Measurements from ENCODE around the gene CDHR5.

Gene CDHR5

GRCh38 chr11:638631-639331 is 14.0 kb upstream of the CDHR5 start:
- Mint-ChIP-seq H3K27me3 (peaks cover 28 to 42% of the 10 kb centered on the region in 2 donors), H3K4me1 (peaks cover 10 to 16% of the 10 kb centered on the region in 2 donors), H3K4me3 (peak overlapping the region; percentile 11 to 18), H3K36me3 (peaks cover 12 to 16% of the 10 kb centered on the region in 2 donors), H3K27ac (no peak overlapping the region), H3K9me3 (no peaks in the 10 kb centered on the region)
- ATAC-seq (replicated peaks), result no peak
- DNase-seq, result no peak

GRCh38 chr11:637593-638521 is 13.1 kb upstream of the CDHR5 start:
- Mint-ChIP-seq H3K27me3 (peaks cover 28 to 42% of the 10 kb centered on the region in 2 donors), H3K4me1 (peaks cover 10 to 16% of the 10 kb centered on the region in 2 donors), H3K27ac (peak overlapping the region; percentile 25), H3K36me3 (peaks cover 15 to 16% of the 10 kb centered on the region in 2 donors), H3K4me3 (peak overlapping the region; percentile 61 to 76), H3K9me3 (no peaks in the 10 kb centered on the region)
- ATAC-seq (replicated peaks), result no peak
- no peak for DNase-seq

GRCh38 chr11:637333-637592 is 12.5 kb upstream of the CDHR5 start:
- H3K9me3 Mint-ChIP-seq, result no peaks in the 10 kb centered on the region
- no peak for DNase-seq
- peak overlapping the region; percentile 61 to 76 for H3K4me3 Mint-ChIP-seq
- no peak overlapping the region for H3K27ac Mint-ChIP-seq
- H3K36me3 Mint-ChIP-seq, result peaks cover 12 to 16% of the 10 kb centered on the region in 2 donors
- H3K27me3 Mint-ChIP-seq, result peaks cover 28 to 42% of the 10 kb centered on the region in 2 donors
- peaks cover 10 to 16% of the 10 kb centered on the region in 2 donors for H3K4me1 Mint-ChIP-seq
- ATAC-seq (replicated peaks), result no peak

- H3K27ac Mint-ChIP-seq, result peak within 1 kb of the TSS; percentile 25
- no peaks in the 10 kb centered on the region for H3K9me3 Mint-ChIP-seq
- peak within 1 kb of the TSS; percentile 61 to 76 for H3K4me3 Mint-ChIP-seq
- H3K27me3 Mint-ChIP-seq, result peaks cover 28 to 42% of the 10 kb centered on the region in 2 donors
- peaks cover 8 to 12% of the 10 kb centered on the region in 2 donors for H3K36me3 Mint-ChIP-seq
- ATAC-seq (replicated peaks) (peak in 1 of 2 donors; percentile 17), DNase-seq (no peak)
- peaks cover 10 to 16% of the 10 kb centered on the region in 2 donors for H3K4me1 Mint-ChIP-seq
Observed at GRCh38 chr11:636511-637332, 12.0 kb upstream of the CDHR5 start, which contains the start of gene DRD4. DRD4 (plus strand) TSS chr11:637269; CDS start chr11:637305, 36 bp downstream.

GRCh38 chr11:635945-636510 is 11.3 kb upstream of the CDHR5 start:
- Mint-ChIP-seq H3K36me3 (peaks cover 8 to 9% of the 10 kb centered on the region in 2 donors), H3K27ac (no peak overlapping the region), H3K4me3 (peak overlapping the region; percentile 6 to 17), H3K4me1 (peaks cover 10 to 16% of the 10 kb centered on the region in 2 donors), H3K9me3 (no peaks in the 10 kb centered on the region), H3K27me3 (peaks cover 28 to 42% of the 10 kb centered on the region in 2 donors)
- DNase-seq (no peak), ATAC-seq (replicated peaks) (no peak)

- peaks cover 22 to 29% of the 10 kb centered on the region in 2 donors for H3K27me3 Mint-ChIP-seq
- peaks cover 6 to 15% of the 10 kb centered on the region in 2 donors for H3K36me3 Mint-ChIP-seq
- no peak overlapping the region for H3K27ac Mint-ChIP-seq
- ATAC-seq (replicated peaks), result no peak
- H3K9me3 Mint-ChIP-seq, result no peaks in the 10 kb centered on the region
- DNase-seq, result no peak
- H3K4me3 Mint-ChIP-seq, result no peak overlapping the region
- peaks cover 14 to 30% of the 10 kb centered on the region in 2 donors for H3K4me1 Mint-ChIP-seq
Observed at GRCh38 chr11:630871-631270, 6.1 kb upstream of the CDHR5 start.

GRCh38 chr11:629237-629583 is 4.5 kb upstream of the CDHR5 start:
- H3K27me3 Mint-ChIP-seq, result peaks cover 22 to 40% of the 10 kb centered on the region in 2 donors
- peaks cover 6 to 13% of the 10 kb centered on the region in 2 donors for H3K36me3 Mint-ChIP-seq
- no peaks in the 10 kb centered on the region for H3K9me3 Mint-ChIP-seq
- peaks cover 14 to 30% of the 10 kb centered on the region in 2 donors for H3K4me1 Mint-ChIP-seq
- DNase-seq (no peak), ATAC-seq (replicated peaks) (peak; percentile 47 to 51)
- peak overlapping the region; percentile 10 to 36 for H3K4me3 Mint-ChIP-seq
- no peak overlapping the region for H3K27ac Mint-ChIP-seq

GRCh38 chr11:628056-628455 is 3.3 kb upstream of the CDHR5 start:
- Mint-ChIP-seq H3K27ac (peak overlapping the region; percentile 38), H3K9me3 (no peaks in the 10 kb centered on the region), H3K27me3 (peaks cover 28 to 46% of the 10 kb centered on the region in 2 donors), H3K4me3 (peak overlapping the region; percentile 53 to 57), H3K36me3 (peaks cover 13 to 18% of the 10 kb centered on the region in 2 donors), H3K4me1 (peaks cover 14 to 30% of the 10 kb centered on the region in 2 donors)
- DNase-seq (no peak), ATAC-seq (replicated peaks) (no peak)

GRCh38 chr11:627308-627576 is 2.5 kb upstream of the CDHR5 start:
- H3K4me1 Mint-ChIP-seq, result peaks cover 14 to 30% of the 10 kb centered on the region in 2 donors
- peaks cover 28 to 47% of the 10 kb centered on the region in 2 donors for H3K27me3 Mint-ChIP-seq
- DNase-seq (no peak), ATAC-seq (replicated peaks) (no peak)
- H3K36me3 Mint-ChIP-seq, result peaks cover 14 to 17% of the 10 kb centered on the region in 2 donors
- H3K27ac Mint-ChIP-seq, result no peak overlapping the region
- no peaks in the 10 kb centered on the region for H3K9me3 Mint-ChIP-seq
- no peak overlapping the region for H3K4me3 Mint-ChIP-seq

- H3K27ac Mint-ChIP-seq, result peak within 1 kb of the TSS; percentile 38
- H3K36me3 Mint-ChIP-seq, result peaks cover 14 to 20% of the 10 kb centered on the region in 2 donors
- H3K4me3 Mint-ChIP-seq, result peak within 1 kb of the TSS; percentile 23 to 26
- H3K27me3 Mint-ChIP-seq, result peaks cover 28 to 47% of the 10 kb centered on the region in 2 donors
- peaks cover 15 to 30% of the 10 kb centered on the region in 2 donors for H3K4me1 Mint-ChIP-seq
- no peak for DNase-seq
- H3K9me3 Mint-ChIP-seq, result no peaks in the 10 kb centered on the region
- ATAC-seq (replicated peaks), result no peak
Observed at GRCh38 chr11:626475-627307, 1.9 kb upstream of the CDHR5 start, which contains the start of gene SCT. SCT (minus strand) TSS chr11:627181; CDS start chr11:627143, 38 bp downstream.

GRCh38 chr11:625636-626268 is 997 bp upstream of the CDHR5 start:
- H3K4me1 Mint-ChIP-seq, result peaks cover 15 to 30% of the 10 kb centered on the region in 2 donors
- peaks cover 14 to 20% of the 10 kb centered on the region in 2 donors for H3K36me3 Mint-ChIP-seq
- DNase-seq (no peak), ATAC-seq (replicated peaks) (no peak)
- H3K27ac Mint-ChIP-seq, result no peak overlapping the region
- H3K27me3 Mint-ChIP-seq, result peaks cover 28 to 47% of the 10 kb centered on the region in 2 donors
- H3K9me3 Mint-ChIP-seq, result no peaks in the 10 kb centered on the region
- H3K4me3 Mint-ChIP-seq, result no peak overlapping the region

- Mint-ChIP-seq H3K4me1 (peaks cover 12 to 24% of the 10 kb centered on the region in 2 donors), H3K27ac (no peak overlapping the region), H3K9me3 (no peaks in the 10 kb centered on the region), H3K4me3 (no peak overlapping the region), H3K36me3 (peaks cover 14 to 20% of the 10 kb centered on the region in 2 donors), H3K27me3 (peaks cover 24 to 47% of the 10 kb centered on the region in 2 donors)
- DNase-seq, result no peak
- no peak for ATAC-seq (replicated peaks)
Observed at GRCh38 chr11:623999-624704, 603 bp downstream of the CDHR5 start.

All from stimulated activated naive B cell treated with anti-CD40 and anti-IgM and Interleukin-4, amounts not matched to agents 10 μg/mL and 1 μg/mL and 100 μg/mL, for 72 hours (primary cell).